ENCODE measurements around the gene SLC9A6.
"Not testable (repeated sequence)": the region's sequence is repeated elsewhere in the genome, so short reads cannot be mapped to it uniquely, and the experiment has no call there.

Gene SLC9A6

GRCh38 chrX:136030303-136031191, 45.3 kb downstream of the SLC9A6 start:
- DNase-seq, result no peak

- no peak for DNase-seq
These were observed 46.4 kb downstream of the SLC9A6 start for GRCh38 chrX:136031626-136032025.

GRCh38 chrX:136032370-136032769, 47.1 kb downstream of the SLC9A6 start:
- no peak for DNase-seq

GRCh38 chrX:136034668-136035067, 49.4 kb downstream of the SLC9A6 start:
- DNase-seq, result no peak

GRCh38 chrX:136035663-136036062, 50.4 kb downstream of the SLC9A6 start:
- DNase-seq, result no peak

GRCh38 chrX:136039485-136039884, 54.2 kb downstream of the SLC9A6 start:
- DNase-seq, result no peak

- no peak for DNase-seq
These were observed 54.7 kb downstream of the SLC9A6 start for GRCh38 chrX:136039968-136040367.

GRCh38 chrX:136041254-136041812, 56.1 kb downstream of the SLC9A6 start:
- no peak for DNase-seq

GRCh38 chrX:136045008-136045407, 59.8 kb downstream of the SLC9A6 start:
- no peak for DNase-seq

- DNase-seq, result no peak
These were observed 61.2 kb downstream of the SLC9A6 start for GRCh38 chrX:136046295-136047015.

GRCh38 chrX:136047016-136047642, 61.9 kb downstream of the SLC9A6 start:
- no peak for DNase-seq

- no peak for DNase-seq
These were observed 62.7 kb downstream of the SLC9A6 start for GRCh38 chrX:136047969-136048368.

GRCh38 chrX:136048446-136048845, 63.2 kb downstream of the SLC9A6 start:
- DNase-seq, result no peak

GRCh38 chrX:136049608-136050007, 64.4 kb downstream of the SLC9A6 start:
- DNase-seq, result no peak

- not testable (repeated sequence) for DNase-seq
These were observed 65.6 kb downstream of the SLC9A6 start for GRCh38 chrX:136050875-136051274.

GRCh38 chrX:136051611-136052010, 66.4 kb downstream of the SLC9A6 start:
- no peak for DNase-seq

GRCh38 chrX:136055651-136056221, 70.5 kb downstream of the SLC9A6 start:
- no peak for DNase-seq

- no peak for DNase-seq
These were observed 72.3 kb downstream of the SLC9A6 start for GRCh38 chrX:136057567-136057966.

GRCh38 chrX:136059350-136059749, 74.1 kb downstream of the SLC9A6 start:
- no peak for DNase-seq

GRCh38 chrX:136061286-136061685, 76.1 kb downstream of the SLC9A6 start:
- no peak for DNase-seq

GRCh38 chrX:136061696-136062095, 76.5 kb downstream of the SLC9A6 start:
- DNase-seq, result no peak

GRCh38 chrX:136063340-136064079, 78.3 kb downstream of the SLC9A6 start:
- no peak for DNase-seq
